ENCODE data around the gene PDS5B. TPM values are rescaled to one million over a fixed set of nuclear protein-coding genes. Genes with fewer than 3 reads are reported as not detected.

PDS5B gene
- total RNA-seq, 1 donor from 2014 or later = 55.9 TPM

- Histone ChIP-seq H3K27me3 (no peaks in the 10 kb centered on the region), H2AFZ (replicated peaks) (no peak overlapping the region), H3K4me3 (no peak overlapping the region), H3F3A (ENCODE audit: low read depth) (no peaks in the 10 kb centered on the region), H4K20me1 (ENCODE audit: low read depth) (no peaks in the 10 kb centered on the region), H3K79me2 (ENCODE audit: low read depth) (no peaks in the 10 kb centered on the region), H3K9ac (no peak overlapping the region), H3K9me3 (ENCODE audit: low read depth) (no peaks in the 10 kb centered on the region), H3K36me3 (no peaks in the 10 kb centered on the region), H3K4me2 (no peak overlapping the region), H3K27ac (no peak overlapping the region), H3K4me1 (peaks cover 5% of the 10 kb centered on the region)
- Mint-ChIP-seq H3K27ac (no peak overlapping the region), H3K4me1 (peaks cover 6% of the 10 kb centered on the region), H3K27me3 (ENCODE audit: insufficient read depth, low read depth) (no peaks in the 10 kb centered on the region), H3K9me3 (no peaks in the 10 kb centered on the region), H3K4me3 (no peak overlapping the region), H3K36me3 (no peaks in the 10 kb centered on the region)
- TF ChIP-seq EZH2 (IDR thresholded peaks at IDR 0.05) = no peak
- no peak for TF ChIP-seq EZH2phosphoT487 (IDR thresholded peaks at IDR 0.05)
- TF ChIP-seq CTCF (IDR thresholded peaks at IDR 0.05) = no peak
- DNase-seq (ENCODE audit: low spot score) = no peak
These were observed 237.3 kb downstream of the PDS5B start for GRCh38 chr13:32823597-32823996.

- H3K4me3 ChIP-seq = no peak overlapping the region
- H3F3A ChIP-seq (ENCODE audit: low read depth) = no peaks in the 10 kb centered on the region
- Mint-ChIP-seq H3K27me3 (ENCODE audit: insufficient read depth, low read depth) (no peaks in the 10 kb centered on the region), H3K4me3 (no peak overlapping the region), H3K27ac (no peak overlapping the region), H3K36me3 (no peaks in the 10 kb centered on the region), H3K4me1 (peaks cover 10% of the 10 kb centered on the region), H3K9me3 (no peaks in the 10 kb centered on the region)
- no peaks in the 10 kb centered on the region for H3K27me3 ChIP-seq
- TF ChIP-seq EZH2phosphoT487 (IDR thresholded peaks at IDR 0.05) (no peak), EZH2 (IDR thresholded peaks at IDR 0.05) (no peak), CTCF (IDR thresholded peaks at IDR 0.05) (no peak)
- no peak overlapping the region for H3K9ac ChIP-seq
- no peak overlapping the region for H2AFZ ChIP-seq (replicated peaks)
- H4K20me1 ChIP-seq (ENCODE audit: low read depth) = no peaks in the 10 kb centered on the region
- no peak overlapping the region for H3K27ac ChIP-seq
- DNase-seq (ENCODE audit: low spot score) = no peak
- no peaks in the 10 kb centered on the region for H3K79me2 ChIP-seq (ENCODE audit: low read depth)
- no peaks in the 10 kb centered on the region for H3K36me3 ChIP-seq
- peaks cover 5% of the 10 kb centered on the region for H3K4me1 ChIP-seq
- H3K9me3 ChIP-seq (ENCODE audit: low read depth) = no peaks in the 10 kb centered on the region
- no peak overlapping the region for H3K4me2 ChIP-seq
These were observed 237.8 kb downstream of the PDS5B start for GRCh38 chr13:32824061-32824460.

- Mint-ChIP-seq H3K36me3 (no peaks in the 10 kb centered on the region), H3K27ac (no peak overlapping the region), H3K27me3 (ENCODE audit: insufficient read depth, low read depth) (no peaks in the 10 kb centered on the region), H3K4me3 (no peak overlapping the region), H3K4me1 (peaks cover 17% of the 10 kb centered on the region), H3K9me3 (no peaks in the 10 kb centered on the region)
- H4K20me1 ChIP-seq (ENCODE audit: low read depth) = no peaks in the 10 kb centered on the region
- H3F3A ChIP-seq (ENCODE audit: low read depth) = no peaks in the 10 kb centered on the region
- no peak overlapping the region for H2AFZ ChIP-seq (replicated peaks)
- no peak overlapping the region for H3K4me3 ChIP-seq
- H3K9me3 ChIP-seq (ENCODE audit: low read depth) = no peaks in the 10 kb centered on the region
- H3K9ac ChIP-seq = no peak overlapping the region
- no peak overlapping the region for H3K4me2 ChIP-seq
- H3K27ac ChIP-seq = no peak overlapping the region
- no peaks in the 10 kb centered on the region for H3K36me3 ChIP-seq
- peak; percentile 16 for DNase-seq (ENCODE audit: low spot score)
- H3K4me1 ChIP-seq = peaks cover 8% of the 10 kb centered on the region
- no peaks in the 10 kb centered on the region for H3K79me2 ChIP-seq (ENCODE audit: low read depth)
- no peaks in the 10 kb centered on the region for H3K27me3 ChIP-seq
- TF ChIP-seq EZH2phosphoT487 (IDR thresholded peaks at IDR 0.05) = no peak
- TF ChIP-seq EZH2 (IDR thresholded peaks at IDR 0.05) = no peak
- no peak for TF ChIP-seq CTCF (IDR thresholded peaks at IDR 0.05)
These were observed 238.4 kb downstream of the PDS5B start for GRCh38 chr13:32824675-32825074.
